MG63 (cell line): ENCODE data around the gene CAPZB. TPM values are rescaled to one million over a fixed set of nuclear protein-coding genes. Genes with fewer than 3 reads are reported as not detected.

Source experiments
- DNase-seq: peaks from one replicate; pipeline ENCODE4 v3.0.0-alpha.2; 2020
- H3K27me3 ChIP-seq: fragments of 250-450 bp; sonication (Bioruptor Pico); 2 replicates; pipeline ENCODE4 v1.5.1; 2020; ENCODE audit warnings: mild to moderate bottlenecking, moderate library complexity
- H3K36me3 ChIP-seq: fragments of 250-450 bp; sonication (Bioruptor Pico); 2 replicates; pipeline ENCODE4 v1.5.1; 2020; ENCODE audit warnings: mild to moderate bottlenecking, moderate library complexity
- H3K4me3 ChIP-seq: fragments of 250-450 bp; sonication (Bioruptor Pico); 2 replicates; pipeline ENCODE4 v1.5.1; 2020; ENCODE audit warnings: mild to moderate bottlenecking, moderate library complexity
- H3K9me3 ChIP-seq: fragments of 250-450 bp; sonication (Bioruptor Pico); 2 replicates; pipeline ENCODE4 v1.5.1; 2020; ENCODE audit warnings: mild to moderate bottlenecking, moderate library complexity
- total RNA-seq: library from RNA; depleted of rRNA; stranded (reverse); fragments of >200 nt; shearing (Covaris generic); gene quantifications from 2 replicates; pipeline ENCODE4 v1.2.3, GENCODE V29; 2014; ENCODE audit warnings: low replicate concordance

Gene CAPZB
- total RNA-seq, 1 experiment from 2014 or later = 357 TPM

- peaks cover 19% of the 10 kb centered on the region for H3K36me3 ChIP-seq
- no peak for DNase-seq
- H3K4me3 ChIP-seq = no peak overlapping the region
- no peaks in the 10 kb centered on the region for H3K27me3 ChIP-seq
- H3K9me3 ChIP-seq = no peaks in the 10 kb centered on the region
Measured at GRCh38 chr1:19397217-19397945, 88.0 kb downstream of the CAPZB start.

- no peaks in the 10 kb centered on the region for H3K9me3 ChIP-seq
Measured at GRCh38 chr1:19396280-19396679, 89.1 kb downstream of the CAPZB start.

GRCh38 chr1:19395678-19396192 lies 89.6 kb downstream of the CAPZB start:
- Histone ChIP-seq H3K36me3 (peaks cover 15% of the 10 kb centered on the region), H3K9me3 (no peaks in the 10 kb centered on the region), H3K4me3 (no peak overlapping the region), H3K27me3 (no peaks in the 10 kb centered on the region)
- peak; percentile 37 for DNase-seq

More at GRCh38 chr1:19396280-19396679, 89.1 kb downstream of the CAPZB start:
- no peak overlapping the region for H3K4me3 ChIP-seq
- H3K27me3 ChIP-seq = no peaks in the 10 kb centered on the region
- peaks cover 15% of the 10 kb centered on the region for H3K36me3 ChIP-seq
- DNase-seq = no peak

- peaks cover 10% of the 10 kb centered on the region; the same call in 1 of the 2 replicates for H3K36me3 ChIP-seq
- H3K9me3 ChIP-seq = no peaks in the 10 kb centered on the region
- H3K27me3 ChIP-seq = no peaks in the 10 kb centered on the region
- no peak overlapping the region for H3K4me3 ChIP-seq
- no peak for DNase-seq
Measured at GRCh38 chr1:19393046-19393445, 92.3 kb downstream of the CAPZB start.

GRCh38 chr1:19392221-19392620 lies 93.1 kb downstream of the CAPZB start:
- no peaks in the 10 kb centered on the region for H3K27me3 ChIP-seq
- no peak overlapping the region for H3K4me3 ChIP-seq
- DNase-seq = no peak
- H3K9me3 ChIP-seq = no peaks in the 10 kb centered on the region
- peaks cover 7% of the 10 kb centered on the region; the same call in 1 of the 2 replicates for H3K36me3 ChIP-seq

GRCh38 chr1:19391596-19391981 lies 93.8 kb downstream of the CAPZB start:
- Histone ChIP-seq H3K27me3 (no peaks in the 10 kb centered on the region), H3K36me3 (peaks cover 7% of the 10 kb centered on the region; the same call in 1 of the 2 replicates), H3K4me3 (no peak overlapping the region), H3K9me3 (no peaks in the 10 kb centered on the region)
- no peak for DNase-seq

GRCh38 chr1:19390901-19391595 lies 94.3 kb downstream of the CAPZB start:
- no peak overlapping the region for H3K4me3 ChIP-seq
- peaks cover 3% of the 10 kb centered on the region; the same call in 1 of the 2 replicates for H3K36me3 ChIP-seq
- DNase-seq = no peak
- no peaks in the 10 kb centered on the region for H3K27me3 ChIP-seq
- no peaks in the 10 kb centered on the region for H3K9me3 ChIP-seq

- no peak for DNase-seq
- no peaks in the 10 kb centered on the region for H3K9me3 ChIP-seq
- no peaks in the 10 kb centered on the region for H3K27me3 ChIP-seq
- H3K36me3 ChIP-seq = peaks cover 4% of the 10 kb centered on the region
- no peak overlapping the region for H3K4me3 ChIP-seq
Measured at GRCh38 chr1:19390166-19390850, 95.0 kb downstream of the CAPZB start.

GRCh38 chr1:19388980-19389379 lies 96.4 kb downstream of the CAPZB start:
- Histone ChIP-seq H3K9me3 (no peaks in the 10 kb centered on the region), H3K27me3 (no peaks in the 10 kb centered on the region), H3K4me3 (no peak overlapping the region), H3K36me3 (peaks cover 11% of the 10 kb centered on the region)
- DNase-seq = peak; percentile 51

GRCh38 chr1:19387045-19387467 lies 98.3 kb downstream of the CAPZB start:
- no peak for DNase-seq
- Histone ChIP-seq H3K9me3 (no peaks in the 10 kb centered on the region), H3K36me3 (peaks cover 16% of the 10 kb centered on the region), H3K4me3 (no peak overlapping the region), H3K27me3 (no peaks in the 10 kb centered on the region)

- H3K9me3 ChIP-seq = no peaks in the 10 kb centered on the region
- peaks cover 18% of the 10 kb centered on the region for H3K36me3 ChIP-seq
- no peak for DNase-seq
- H3K27me3 ChIP-seq = no peaks in the 10 kb centered on the region
- no peak overlapping the region for H3K4me3 ChIP-seq
Measured at GRCh38 chr1:19385869-19386591, 99.3 kb downstream of the CAPZB start.

- H3K27me3 ChIP-seq = no peaks in the 10 kb centered on the region
- no peaks in the 10 kb centered on the region for H3K9me3 ChIP-seq
- no peak overlapping the region for H3K4me3 ChIP-seq
- DNase-seq = no peak
- peaks cover 21% of the 10 kb centered on the region for H3K36me3 ChIP-seq
Measured at GRCh38 chr1:19385221-19385620, 100.1 kb downstream of the CAPZB start.

GRCh38 chr1:19384772-19385187 lies 100.6 kb downstream of the CAPZB start:
- H3K4me3 ChIP-seq = no peak overlapping the region
- DNase-seq = no peak
- H3K9me3 ChIP-seq = no peaks in the 10 kb centered on the region
- H3K27me3 ChIP-seq = no peaks in the 10 kb centered on the region
- H3K36me3 ChIP-seq = peaks cover 25% of the 10 kb centered on the region

GRCh38 chr1:19384113-19384512 lies 101.2 kb downstream of the CAPZB start:
- Histone ChIP-seq H3K27me3 (no peaks in the 10 kb centered on the region), H3K9me3 (no peaks in the 10 kb centered on the region), H3K4me3 (no peak overlapping the region), H3K36me3 (peaks cover 32% of the 10 kb centered on the region)
- DNase-seq = peak; percentile 53

- Histone ChIP-seq H3K36me3 (peaks cover 48% of the 10 kb centered on the region), H3K27me3 (no peaks in the 10 kb centered on the region), H3K9me3 (no peaks in the 10 kb centered on the region), H3K4me3 (no peak overlapping the region)
- no peak for DNase-seq
Measured at GRCh38 chr1:19382222-19382621, 103.1 kb downstream of the CAPZB start.

- DNase-seq = no peak
- Histone ChIP-seq H3K9me3 (no peaks in the 10 kb centered on the region), H3K27me3 (no peaks in the 10 kb centered on the region), H3K36me3 (peaks cover 58% of the 10 kb centered on the region), H3K4me3 (no peak overlapping the region)
Measured at GRCh38 chr1:19381261-19381660, 104.1 kb downstream of the CAPZB start.
